H1 (cell line): Measurements from ENCODE around the gene SLC13A3. TPM values are rescaled to one million over a fixed set of nuclear protein-coding genes. Genes with fewer than 3 reads are reported as not detected.
A peak's percentile ranks its signal among the peaks of the same experiment; 100 is the strongest.

Experiments used
- CTCF ChIA-PET: fragments of 300-600 bp; sonication (Branson Sonifier 250); formaldehyde crosslinking; loops from one replicate; lab custom pipeline; 2021; ENCODE audit not compliant: partially characterized antibody; lab: Charles Lee
- POLR2A ChIA-PET: fragments of 300-600 bp; sonication (Branson Sonifier 250); formaldehyde crosslinking; loops from one replicate; lab custom pipeline; 2021; ENCODE audit warnings: inconsistent platforms; ENCODE audit not compliant: partially characterized antibody; lab: Charles Lee
- DNase-seq, 2 experiments: peaks; one replicate each; pipeline versions ENCODE4 v3.0.0 to v3.0.0-alpha.2; 2010 to 2022; ENCODE audit warnings: low spot score in 2 of 2, low read depth in 1 of 2, mixed read lengths in 1 of 2
- FAIRE-seq: peaks from 2 replicates; lab custom pipeline; 2011; peaks lifted over from hg19 to GRCh38; lab: Jason Lieb, UNC
- H2AFZ ChIP-seq: 2 replicates; pipeline ENCODE4 v1.8.1; 2012; ENCODE audit warnings: low read length, inconsistent platforms
- H2AK5ac ChIP-seq: 2 replicates; pipeline ENCODE4 v1.6.1; 2013; ENCODE audit warnings: low read depth, low read length
- H2BK120ac ChIP-seq: replicated peaks from 2 replicates; pipeline ENCODE3; 2013; ENCODE audit warnings: low read depth, low read length, inconsistent platforms
- H2BK12ac ChIP-seq: 2 replicates; pipeline ENCODE4 v1.6.1; 2013; ENCODE audit warnings: low read depth, low read length
- H2BK15ac ChIP-seq: 2 replicates; pipeline ENCODE4 v1.6.1; 2013; ENCODE audit warnings: low read length
- H2BK20ac ChIP-seq: 2 replicates; pipeline ENCODE4 v1.6.1; 2013; ENCODE audit warnings: low read length
- H2BK5ac ChIP-seq: 2 replicates; pipeline ENCODE4 v1.6.1; 2013; ENCODE audit warnings: low read depth, low read length
- H3K14ac ChIP-seq: 2 replicates; pipeline ENCODE4 v1.6.1; 2013; ENCODE audit warnings: inconsistent platforms; ENCODE audit not compliant: insufficient read length
- H3K18ac ChIP-seq: 2 replicates; pipeline ENCODE4 v1.6.1; 2013; ENCODE audit warnings: low read length; ENCODE audit errors: extremely low read depth
- H3K23ac ChIP-seq: 2 replicates; pipeline ENCODE4 v1.6.1; 2013; ENCODE audit warnings: inconsistent platforms; ENCODE audit not compliant: insufficient read length
- H3K23me2 ChIP-seq: 2 replicates; pipeline ENCODE4 v1.6.1; 2013; ENCODE audit warnings: low read depth, low read length
- H3K27ac ChIP-seq: 2 replicates; pipeline ENCODE4 v1.6.1; 2011; ENCODE audit warnings: low read depth, low read length, inconsistent platforms
- H3K27me3 ChIP-seq, 4 experiments: replicated peaks in 1 of 4; 1 replicate in 1 of 4; 2 replicates in 3 of 4; pipeline versions ENCODE4 v1.6.1 to v1.8.1; 2011 to 2013; ENCODE audit warnings: low read length in 3 of 4, mild to moderate bottlenecking in 3 of 4, inconsistent platforms in 2 of 4, mixed read lengths in 2 of 4, moderate library complexity in 1 of 4; ENCODE audit not compliant: control insufficient read depth in 3 of 4, insufficient read depth in 3 of 4; ENCODE audit errors: extremely low read depth in 1 of 4
- H3K36me3 ChIP-seq, 4 experiments: 2 replicates each; pipeline versions ENCODE4 v1.6.1 to v1.8.1; 2011 to 2013; ENCODE audit warnings: mild to moderate bottlenecking in 4 of 4, low read length in 3 of 4, moderate library complexity in 2 of 4, control low read depth in 1 of 4, inconsistent platforms in 1 of 4; ENCODE audit not compliant: insufficient read depth in 4 of 4, control insufficient read depth in 2 of 4
- H3K4ac ChIP-seq: replicated peaks from 2 replicates; pipeline ENCODE3; 2013; ENCODE audit warnings: low read length, low read depth, mixed read lengths, inconsistent platforms; ENCODE audit not compliant: insufficient read length
- H3K4me1 ChIP-seq, 4 experiments: replicated peaks in 1 of 4; 1 replicate in 1 of 4; 2 replicates in 3 of 4; pipeline versions ENCODE4 v1.6.1 to v1.8.1; 2011 to 2013; ENCODE audit warnings: low read length in 3 of 4, inconsistent platforms in 2 of 4, mixed read lengths in 1 of 4; ENCODE audit not compliant: insufficient read depth in 4 of 4, control insufficient read depth in 3 of 4
- H3K4me2 ChIP-seq, 2 experiments: 2 replicates each; pipeline versions ENCODE4 v1.6.1 to v1.8.1; 2011 to 2013; ENCODE audit warnings: low read depth in 2 of 2, low read length in 2 of 2, control low read depth in 1 of 2, inconsistent platforms in 1 of 2, mild to moderate bottlenecking in 1 of 2; ENCODE audit not compliant: insufficient read depth in 1 of 2
- H3K4me3 ChIP-seq, 4 experiments: fragments of 200-600, 300-600 bp in 1 of 4; sonication (generic), shearing (Covaris generic), sonication (Bioruptor Twin) in 1 of 4; 2 replicates each; pipeline versions ENCODE4 v1.5.1 to v1.8.1; 2011 to 2016; ENCODE audit warnings: low read length in 4 of 4, low read depth in 3 of 4, control low read depth in 2 of 4, inconsistent platforms in 2 of 4, mild to moderate bottlenecking in 2 of 4, mixed read lengths in 1 of 4, moderate library complexity in 1 of 4; ENCODE audit not compliant: insufficient read depth in 2 of 4; ENCODE audit errors: extremely low read depth in 1 of 4
- H3K56ac ChIP-seq: replicated peaks from 2 replicates; pipeline ENCODE3; 2013; ENCODE audit warnings: low read depth, mild to moderate bottlenecking, mixed read lengths, low read length, inconsistent platforms; ENCODE audit not compliant: insufficient read length
- H3K79me1 ChIP-seq: 2 replicates; pipeline ENCODE4 v1.6.1; 2013; ENCODE audit warnings: low read depth, low read length, control low read depth
- H3K79me2 ChIP-seq, 2 experiments: 2 replicates each; pipeline versions ENCODE4 v1.6.1 to v1.8.1; 2012 to 2013; ENCODE audit warnings: low read length in 2 of 2, mild to moderate bottlenecking in 2 of 2, inconsistent platforms in 1 of 2; ENCODE audit not compliant: insufficient read depth in 2 of 2, control insufficient read depth in 1 of 2
- H3K9ac ChIP-seq, 4 experiments: replicated peaks in 1 of 4; 1 replicate in 1 of 4; 2 replicates in 3 of 4; pipeline versions ENCODE4 v1.6.1 to v1.8.1; 2011 to 2013; ENCODE audit warnings: low read depth in 3 of 4, low read length in 3 of 4, control low read depth in 2 of 4, mild to moderate bottlenecking in 2 of 4, moderate library complexity in 2 of 4, inconsistent platforms in 1 of 4; ENCODE audit errors: extremely low read depth in 1 of 4
- H3K9me3 ChIP-seq, 2 experiments: 2 replicates each; pipeline versions ENCODE4 v1.6.1 to v1.8.1; 2012 to 2013; ENCODE audit warnings: mild to moderate bottlenecking in 2 of 2, moderate library complexity in 2 of 2, control low read depth in 1 of 2, inconsistent platforms in 1 of 2, low read depth in 1 of 2, low read length in 1 of 2, mixed read lengths in 1 of 2; ENCODE audit not compliant: insufficient read depth in 2 of 2
- H4K20me1 ChIP-seq, 2 experiments: replicated peaks in 1 of 2; 2 replicates each; pipeline versions ENCODE3 to v1.8.1; 2011 to 2013; ENCODE audit warnings: inconsistent platforms in 2 of 2, low read length in 2 of 2, mild to moderate bottlenecking in 1 of 2; ENCODE audit not compliant: insufficient read depth in 2 of 2, control insufficient read depth in 1 of 2
- H4K5ac ChIP-seq: 2 replicates; pipeline ENCODE4 v1.6.1; 2013; ENCODE audit warnings: low read length, low read depth, mixed read lengths, inconsistent platforms; ENCODE audit not compliant: insufficient read length
- H4K8ac ChIP-seq: 2 replicates; pipeline ENCODE4 v1.8.0; 2013; ENCODE audit warnings: mild to moderate bottlenecking, moderate library complexity, low read length, inconsistent platforms; ENCODE audit not compliant: insufficient read depth; ENCODE audit errors: extremely low read depth
- H4K91ac ChIP-seq: replicated peaks from 2 replicates; pipeline ENCODE3; 2013; ENCODE audit warnings: low read length, mixed read lengths, inconsistent platforms; ENCODE audit not compliant: insufficient read length
- BACH1 ChIP-seq: IDR thresholded peaks from 2 replicates; pipeline ENCODE4 v1.6.1; 2012; ENCODE audit warnings: low read length, improper control_type of control experiment
- JUND ChIP-seq: IDR thresholded peaks from 2 replicates; pipeline ENCODE4 v1.6.1; 2011; ENCODE audit warnings: mild to moderate bottlenecking, improper control_type of control experiment, low read length
- KDM4A ChIP-seq: IDR thresholded peaks from one replicate; pipeline ENCODE4 v1.7.1; 2012; ENCODE audit warnings: low read depth, mild to moderate bottlenecking, moderate library complexity, low read length, inconsistent platforms; ENCODE audit not compliant: severe bottlenecking
- NANOG ChIP-seq: IDR thresholded peaks from 2 replicates; pipeline ENCODE4 v1.6.1; 2011; ENCODE audit warnings: low read length, low read depth, mild to moderate bottlenecking, inconsistent platforms; ENCODE audit not compliant: insufficient read depth, poor library complexity, severe bottlenecking
- POLR2A ChIP-seq, 2 experiments: IDR thresholded peaks; 1 replicate in 1 of 2; 2 replicates in 1 of 2; pipeline ENCODE4 v1.6.1; 2011; ENCODE audit warnings: low read depth in 2 of 2, low read length in 2 of 2, mild to moderate bottlenecking in 2 of 2; ENCODE audit errors: control extremely low read depth in 1 of 2
- WGBS, 2 experiments: shearing (Covaris generic) in 1 of 2; methylation state at CpG; one replicate each; pipeline versions ENCODE4 v1.1.6 to v1.1.7; 2013 to 2015; ENCODE audit warnings: low lambda C conversion rate in 2 of 2, mixed read lengths in 2 of 2, inconsistent platforms in 1 of 2, low coverage in 1 of 2, missing lambda C conversion rate in 1 of 2; ENCODE audit not compliant: insufficient replicate concordance in 2 of 2, insufficient coverage in 1 of 2, insufficient read length in 1 of 2; ENCODE audit errors: extremely low coverage in 1 of 2, missing lambda C conversion rate in 1 of 2; 5-methylcytosine and 5-hydroxymethylcytosine counted together
- polyA plus RNA-seq, 7 experiments: library from polyadenylated mRNA; depleted of rRNA in 3 of 7; stranded (reverse) in 5 of 7; unstranded in 2 of 7; fragments of >200 nt in 5 of 7; fragments of 200-250 nt in 2 of 7; gene quantifications; 1 replicate in 5 of 7; 2 replicates in 1 of 7; 4 replicates in 1 of 7; pipeline versions ENCODE4 v1.2.1 to v1.2.3, GENCODE V29; 2011 to 2013; ENCODE audit warnings: missing spikeins in 2 of 7, mixed read lengths in 2 of 7
- total RNA-seq: library from RNA; stranded (reverse); fragmentation: NEBNext Ultra II Directional; extraction: Animal tissue kit (Norgen Biotek cat#: 25700); gene quantifications from 2 replicates; pipeline ENCODE4 v1.2.1, GENCODE V29; 2021

The SLC13A3 gene
- total and polyA plus RNA-seq, 2 of the 8 experiments (the other 6 are each of a cell fraction or from before 2014, with no cell fraction given) = 9.4 to 12.6 TPM

- no peak overlapping the region for H3K4ac ChIP-seq
- no peak overlapping the region for H3K23ac ChIP-seq
- no peak overlapping the region for H3K4me2 ChIP-seq
- no peak overlapping the region for H2BK120ac ChIP-seq
- no peaks in the 10 kb centered on the region for H3K36me3 ChIP-seq
- no peak overlapping the region for H2BK20ac ChIP-seq
- no peak overlapping the region for H3K9ac ChIP-seq
- no peaks in the 10 kb centered on the region for H4K20me1 ChIP-seq
- no peak overlapping the region for H3K18ac ChIP-seq
- H2AK5ac ChIP-seq = 0 out of 2 replicates have a peak overlapping the region, but pooled peaks have one; percentile 27
- no peak for FAIRE-seq
- no peak overlapping the region for H2BK15ac ChIP-seq
- no peaks in the 10 kb centered on the region for H3K23me2 ChIP-seq
- H3K4me3 ChIP-seq = no peak overlapping the region
- no peaks in the 10 kb centered on the region for H3K9me3 ChIP-seq
- no peak overlapping the region for H2BK5ac ChIP-seq
- no peak overlapping the region for H4K5ac ChIP-seq
- no peaks in the 10 kb centered on the region for H3K27me3 ChIP-seq
- TF ChIP-seq BACH1 = no peak
- no peak for TF ChIP-seq POLR2A (IDR thresholded peaks at IDR 0.05; ENCODE audit: control extremely low read depth in 1 of 2, low read depth in 2 of 2, low read length in 2 of 2)
- TF ChIP-seq KDM4A = no peak
- TF ChIP-seq JUND = no peak
- TF ChIP-seq NANOG = no peak
- H3K4me1 ChIP-seq = no peaks in the 10 kb centered on the region; a peak in 1 of 7 replicates
- no peak overlapping the region for H4K8ac ChIP-seq
- no peak overlapping the region for H3K56ac ChIP-seq
- CTCF ChIA-PET = interaction anchor here (0.6 to 7.3 kb wide), 14 partner anchors 9 to 232 kb away, joined by 3 to 63 read pairs (median 4); no protein-coding TSS in a partner anchor
- H3K79me1 ChIP-seq = no peaks in the 10 kb centered on the region
- no peak overlapping the region for H3K27ac ChIP-seq
- no peak overlapping the region for H2AFZ ChIP-seq
- no peak overlapping the region for H3K14ac ChIP-seq
- H2BK12ac ChIP-seq = no peak overlapping the region
- no peaks in the 10 kb centered on the region for H3K79me2 ChIP-seq
- no peak overlapping the region for H4K91ac ChIP-seq
- no peak for DNase-seq
- 78% methylated on average over 3 of the region's 3 CpGs; no CpG with 5 or more reads in 1 of the 2 experiments for WGBS, 2 experiments
- POLR2A ChIA-PET = interaction anchor here (1.5 to 2.2 kb wide), 2 partner anchors 15 to 163 kb away, joined by 3 to 10 read pairs; no protein-coding TSS in a partner anchor
Observed at GRCh38 chr20:46519471-46520068, 131.7 kb downstream of the SLC13A3 start.
